ENCODE measurements around the gene LMAN1. TPM values are rescaled to one million over a fixed set of nuclear protein-coding genes. Genes with fewer than 3 reads are reported as not detected.

Gene LMAN1
- polyA plus RNA-seq, 1 donor from 2014 or later: 49.8 TPM

GRCh38 chr18:59357928-59358327 is 1.1 kb downstream of the LMAN1 start:
- Histone ChIP-seq H3K79me2 (replicated peaks; ENCODE audit: insufficient read depth, low read length) (peaks cover 20% of the 10 kb centered on the region), H3K36me3 (ENCODE audit: insufficient read depth, low read length) (peaks cover 3% of the 10 kb centered on the region), H3K4me3 (ENCODE audit: low read length) (peak overlapping the region; percentile 86), H2AFZ (ENCODE audit: low read depth, low read length) (no peak overlapping the region), H3K27ac (ENCODE audit: low read length) (no peak overlapping the region), H4K20me1 (ENCODE audit: insufficient read depth) (no peaks in the 10 kb centered on the region), H3K4me2 (ENCODE audit: low read length) (peak overlapping the region; percentile 69), H3K9me2 (ENCODE audit: insufficient read depth, low read length) (no peaks in the 10 kb centered on the region), H3K9me3 (ENCODE audit: low read length) (no peaks in the 10 kb centered on the region), H3F3A (ENCODE audit: insufficient read depth, low read length, poor library complexity, severe bottlenecking) (no peaks in the 10 kb centered on the region), H3K9ac (ENCODE audit: low read length) (no peak overlapping the region), H3K27me3 (ENCODE audit: insufficient read depth, low read depth, low read length) (peaks cover 4% of the 10 kb centered on the region)
- TF ChIP-seq CTCF (IDR thresholded peaks at IDR 0.05; ENCODE audit: poor library complexity, severe bottlenecking) (no peak), POLR2AphosphoS5 (IDR thresholded peaks at IDR 0.05) (no peak), RAD21 (conservative IDR thresholded peaks at IDR 0.05) (no peak)

- no peaks in the 10 kb centered on the region for H3K9me3 ChIP-seq (ENCODE audit: low read length)
- H3K79me2 ChIP-seq (replicated peaks; ENCODE audit: insufficient read depth, low read length): peaks cover 20% of the 10 kb centered on the region
- H3K36me3 ChIP-seq (ENCODE audit: insufficient read depth, low read length): peaks cover 11% of the 10 kb centered on the region
- H3K27ac ChIP-seq (ENCODE audit: low read length): no peak overlapping the region
- H2AFZ ChIP-seq (ENCODE audit: low read depth, low read length): no peak overlapping the region
- H3K9ac ChIP-seq (ENCODE audit: low read length): no peak overlapping the region
- no peak overlapping the region for H3K4me2 ChIP-seq (ENCODE audit: low read length)
- peaks cover 3% of the 10 kb centered on the region for H3K27me3 ChIP-seq (ENCODE audit: insufficient read depth, low read depth, low read length)
- no peaks in the 10 kb centered on the region for H3K9me2 ChIP-seq (ENCODE audit: insufficient read depth, low read length)
- TF ChIP-seq TAF1 (IDR thresholded peaks at IDR 0.05; ENCODE audit: low read depth): no peak
- TF ChIP-seq SMC3 (conservative IDR thresholded peaks at IDR 0.05; ENCODE audit: poor library complexity): no peak
- TF ChIP-seq EP300 (conservative IDR thresholded peaks at IDR 0.05; ENCODE audit: poor library complexity, severe bottlenecking): no peak
- TF ChIP-seq EZH2 (IDR thresholded peaks at IDR 0.05; ENCODE audit: borderline replicate concordance, insufficient read depth, low read length, poor library complexity, severe bottlenecking): no peak
- TF ChIP-seq REST (IDR thresholded peaks at IDR 0.05; ENCODE audit: borderline replicate concordance): no peak
- TF ChIP-seq RAD21 (conservative IDR thresholded peaks at IDR 0.05): no peak
- no peak for TF ChIP-seq CTCF (IDR thresholded peaks at IDR 0.05; ENCODE audit: poor library complexity, severe bottlenecking)
- TF ChIP-seq POLR2AphosphoS5 (IDR thresholded peaks at IDR 0.05): no peak
- TF ChIP-seq MXI1 (conservative IDR thresholded peaks at IDR 0.05; ENCODE audit: poor library complexity, severe bottlenecking): no peak
- no peaks in the 10 kb centered on the region for H4K20me1 ChIP-seq (ENCODE audit: insufficient read depth)
- no peaks in the 10 kb centered on the region for H3F3A ChIP-seq (ENCODE audit: insufficient read depth, low read length, poor library complexity, severe bottlenecking)
- no peak overlapping the region for H3K4me3 ChIP-seq (ENCODE audit: low read length)
Observed at GRCh38 chr18:59354731-59355130, 4.3 kb downstream of the LMAN1 start.
